Loucy (cell line): Measurements from ENCODE around the gene CLIC3.

Source experiments
- EZH2phosphoT487 ChIP-seq: fragments of 200-600 bp; IDR thresholded peaks from 2 replicates; pipeline ENCODE4 v1.6.1; 2018; ENCODE audit warnings: antibody characterized with exemption, mild to moderate bottlenecking, moderate library complexity, borderline replicate concordance
- TF ChIP-seq, protein P1 (sequence below): fragments of 200-600 bp; sonication (generic); conservative IDR thresholded peaks from 2 replicates; pipeline ENCODE4 v1.5.1; 2014; ENCODE audit warnings: mild to moderate bottlenecking, antibody characterized with exemption, low read length

DNA sequence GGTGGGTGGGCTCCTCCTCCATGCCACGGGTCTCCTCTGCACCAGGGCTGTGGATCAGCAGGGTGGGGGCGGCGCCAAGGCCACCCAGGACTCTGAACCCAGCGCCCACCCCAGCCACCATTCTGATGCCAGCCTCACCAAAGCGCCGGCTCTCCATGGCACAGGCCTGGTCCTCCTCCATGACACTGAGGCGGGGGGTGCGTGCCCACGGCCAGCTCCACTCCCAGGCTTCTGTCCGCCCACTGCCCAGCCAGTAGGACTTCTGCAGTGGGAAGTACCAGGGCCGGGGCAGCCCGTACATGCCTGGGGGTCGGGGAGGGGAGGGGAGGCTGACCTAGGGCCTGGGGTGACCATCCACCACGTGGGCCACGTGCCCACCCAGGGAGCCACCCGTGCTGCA is 20.1 kb upstream of the CLIC3 start:
- no peak for TF ChIP-seq EZH2phosphoT487
- TF ChIP-seq, protein P1, sequence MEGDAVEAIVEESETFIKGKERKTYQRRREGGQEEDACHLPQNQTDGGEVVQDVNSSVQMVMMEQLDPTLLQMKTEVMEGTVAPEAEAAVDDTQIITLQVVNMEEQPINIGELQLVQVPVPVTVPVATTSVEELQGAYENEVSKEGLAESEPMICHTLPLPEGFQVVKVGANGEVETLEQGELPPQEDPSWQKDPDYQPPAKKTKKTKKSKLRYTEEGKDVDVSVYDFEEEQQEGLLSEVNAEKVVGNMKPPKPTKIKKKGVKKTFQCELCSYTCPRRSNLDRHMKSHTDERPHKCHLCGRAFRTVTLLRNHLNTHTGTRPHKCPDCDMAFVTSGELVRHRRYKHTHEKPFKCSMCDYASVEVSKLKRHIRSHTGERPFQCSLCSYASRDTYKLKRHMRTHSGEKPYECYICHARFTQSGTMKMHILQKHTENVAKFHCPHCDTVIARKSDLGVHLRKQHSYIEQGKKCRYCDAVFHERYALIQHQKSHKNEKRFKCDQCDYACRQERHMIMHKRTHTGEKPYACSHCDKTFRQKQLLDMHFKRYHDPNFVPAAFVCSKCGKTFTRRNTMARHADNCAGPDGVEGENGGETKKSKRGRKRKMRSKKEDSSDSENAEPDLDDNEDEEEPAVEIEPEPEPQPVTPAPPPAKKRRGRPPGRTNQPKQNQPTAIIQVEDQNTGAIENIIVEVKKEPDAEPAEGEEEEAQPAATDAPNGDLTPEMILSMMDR: no peak
